Ramos (cell line): ENCODE measurements around the gene TXNRD3.
"Not testable (repeated sequence)": the region's sequence is repeated elsewhere in the genome, so short reads cannot be mapped to it uniquely, and the experiment has no call there.

Source experiments
- in situ Hi-C: fragments of 300-500 bp; cut with MboI; formaldehyde crosslinking; loops from one replicate; pipeline ENCODE4 v1.14.3; 2022; ENCODE audit warnings: low sequenced_read_pairs; ENCODE audit not compliant: unreplicated experiment

TXNRD3 gene

DNA sequence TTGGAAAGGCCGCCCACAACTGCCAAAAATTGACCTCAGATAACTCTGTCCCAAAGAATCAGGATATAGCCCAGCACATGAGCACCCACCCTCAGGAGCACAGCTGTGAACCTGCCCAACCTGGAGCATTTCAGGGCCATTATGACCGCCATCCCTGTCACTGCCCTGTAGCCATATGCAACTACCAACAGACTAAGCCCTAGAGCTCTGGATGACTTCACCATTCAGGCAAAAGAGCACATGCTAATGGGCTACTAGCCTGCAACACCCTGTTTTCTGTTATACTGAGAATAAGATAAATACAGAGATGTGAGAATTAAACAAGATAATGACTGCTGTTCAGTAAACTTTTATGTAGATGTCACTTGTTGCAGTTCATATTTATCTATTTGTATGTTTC lies 45.0 kb downstream of the TXNRD3 start:
- in situ Hi-C loops: no loop called here

DNA sequence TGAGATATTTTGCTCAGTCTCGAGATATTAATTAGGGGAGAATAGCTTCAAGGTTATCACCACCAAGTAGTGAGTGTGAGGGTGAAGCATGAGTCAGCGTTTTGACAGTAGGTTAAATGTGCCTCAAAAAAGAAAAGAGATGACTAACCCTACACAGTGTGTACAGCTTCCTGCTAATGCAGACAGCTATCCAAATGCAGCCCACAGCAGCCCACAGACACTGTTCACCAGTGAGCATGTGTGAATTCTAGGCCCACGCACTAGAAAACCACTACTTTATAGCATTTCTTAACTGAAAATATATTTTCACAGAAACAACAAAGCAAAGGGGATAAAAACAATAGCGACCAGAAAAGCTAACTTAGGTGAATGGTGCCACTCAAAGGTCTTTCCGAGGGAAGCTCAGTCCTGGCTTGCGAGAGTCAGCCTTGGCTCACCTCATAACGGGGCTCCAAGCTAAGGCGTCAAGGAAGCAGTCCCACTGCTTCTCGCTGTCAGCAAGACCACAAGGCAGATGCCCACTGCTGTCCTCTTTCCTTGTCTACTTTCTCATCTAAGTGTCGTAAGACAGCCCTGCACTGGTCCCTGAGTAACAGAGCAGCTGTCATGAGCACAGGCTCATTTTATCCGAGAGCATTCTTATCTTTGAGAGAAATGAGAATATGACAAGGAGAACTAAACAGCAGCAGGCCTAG lies 47.6 kb downstream of the TXNRD3 start:
- in situ Hi-C loops: no loop called here

DNA sequence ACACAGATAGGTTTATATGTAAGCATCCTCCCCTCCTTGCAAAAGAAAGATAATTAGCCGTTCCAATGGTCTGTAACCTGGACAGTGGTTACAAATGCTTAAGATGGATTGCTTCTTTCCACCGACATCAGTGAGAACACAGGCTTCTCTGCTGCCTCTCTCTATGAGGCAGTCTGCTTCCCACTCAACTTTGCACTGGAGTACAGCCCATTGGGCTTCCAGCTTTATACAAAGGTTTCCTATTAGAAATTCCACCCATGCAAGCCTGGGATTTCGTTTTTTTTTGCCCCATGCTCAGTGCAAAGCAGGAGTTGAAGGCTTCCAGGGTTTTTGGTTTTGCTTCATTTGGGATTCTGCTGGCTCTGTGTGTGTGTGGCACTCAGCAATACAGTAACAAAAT lies 48.9 kb downstream of the TXNRD3 start:
- in situ Hi-C loops: no loop called here

DNA sequence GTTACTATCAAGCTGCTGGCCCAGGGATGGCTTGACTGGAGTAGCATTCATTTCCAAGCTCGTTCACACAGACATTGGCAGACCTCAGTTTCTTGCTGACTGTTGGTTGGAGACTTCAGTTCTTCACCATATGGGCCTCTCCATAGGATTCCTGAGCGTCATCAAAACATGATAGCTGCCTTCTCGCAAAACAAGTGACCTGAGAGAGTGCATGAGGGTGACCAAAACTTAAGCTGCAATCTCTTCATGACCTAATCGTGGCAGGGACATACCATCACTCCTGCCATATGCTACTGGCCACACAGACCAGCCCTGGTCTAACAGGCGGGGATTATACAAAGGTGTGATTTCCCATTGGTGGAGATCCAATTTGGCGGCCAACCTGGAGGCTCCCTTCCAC lies 50.2 kb downstream of the TXNRD3 start:
- in situ Hi-C loops: no loop called here

DNA sequence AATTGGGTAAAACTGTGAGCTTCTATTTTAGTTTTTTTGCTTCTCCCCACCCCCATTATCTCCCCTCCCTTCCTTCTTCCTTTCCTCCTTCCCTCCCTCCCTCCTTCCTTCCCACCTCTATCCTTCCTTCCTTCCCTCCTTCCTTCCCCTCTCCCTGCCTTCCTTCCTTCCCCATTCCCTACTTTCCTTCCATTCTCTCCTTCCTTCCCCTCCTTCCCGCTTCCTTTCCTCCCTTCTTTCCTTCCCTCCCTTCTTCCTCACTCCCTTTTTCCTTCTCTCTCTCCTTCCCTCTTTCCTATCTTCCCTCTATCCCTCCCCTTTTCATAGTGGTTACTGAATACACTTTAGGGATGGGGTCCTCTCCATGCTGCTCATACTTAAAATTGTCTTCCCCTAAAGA lies 55.8 kb downstream of the TXNRD3 start:
- in situ Hi-C loops: no loop called here

DNA sequence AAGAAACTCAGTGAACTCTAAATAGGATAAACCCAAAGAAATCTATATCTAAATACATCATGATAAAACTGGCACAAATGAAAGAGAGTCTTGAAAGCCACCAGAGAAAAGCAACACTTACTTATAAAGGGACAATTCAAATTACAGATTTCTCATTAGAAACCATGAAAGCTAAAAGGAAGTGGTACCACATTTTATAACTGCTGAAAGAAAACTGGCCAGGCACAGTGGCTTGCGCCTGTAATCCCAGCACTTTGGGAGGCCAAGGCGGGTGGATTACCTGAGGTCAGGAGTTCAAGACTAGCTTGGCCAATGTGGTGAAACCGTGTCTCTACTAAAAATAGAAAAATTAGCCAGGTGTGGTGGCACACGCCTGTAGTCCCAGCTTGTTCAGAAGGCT lies 59.4 kb downstream of the TXNRD3 start:
- in situ Hi-C loops: not testable (repeated sequence)

DNA sequence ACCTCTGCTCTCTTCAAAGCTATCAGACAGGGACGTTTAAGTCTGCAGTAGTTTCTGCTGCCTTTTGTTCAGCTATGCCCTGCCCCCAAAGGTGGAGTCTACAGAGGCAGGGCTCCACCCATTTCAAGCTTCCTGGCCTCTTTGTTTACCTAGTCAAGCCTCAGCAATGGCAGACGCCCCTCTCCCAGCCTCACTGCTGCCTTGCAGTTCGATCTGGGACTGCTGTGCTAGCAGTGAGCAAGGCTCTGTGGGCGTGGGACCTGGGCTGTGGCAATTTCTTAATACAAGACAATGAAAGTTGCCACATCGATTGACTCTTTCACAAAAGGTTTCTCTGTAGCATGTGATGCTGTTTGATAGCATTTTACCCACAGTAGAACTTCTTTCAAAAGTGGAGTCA lies 63.4 kb downstream of the TXNRD3 start:
- in situ Hi-C loops: not testable (repeated sequence)

DNA sequence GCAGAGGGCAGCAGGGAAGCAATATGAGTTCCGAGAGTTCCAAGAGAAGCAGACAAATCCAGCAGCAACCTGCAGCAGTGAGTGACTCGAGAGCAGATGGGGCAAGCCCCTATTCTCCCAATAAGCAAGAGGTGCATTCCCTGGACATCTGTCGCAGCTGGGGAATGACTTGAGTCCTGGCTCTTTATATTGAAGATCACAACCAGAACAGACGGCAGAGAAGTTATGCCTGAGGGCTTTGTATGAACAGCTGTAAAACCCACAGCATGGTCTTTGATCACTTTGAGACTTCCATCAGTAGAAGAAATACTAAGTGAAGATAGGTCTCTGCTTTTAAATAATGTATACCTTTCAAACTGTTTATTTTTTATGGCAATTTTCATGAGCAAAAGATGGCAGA lies 72.6 kb downstream of the TXNRD3 start:
- in situ Hi-C loops: no loop called here

DNA sequence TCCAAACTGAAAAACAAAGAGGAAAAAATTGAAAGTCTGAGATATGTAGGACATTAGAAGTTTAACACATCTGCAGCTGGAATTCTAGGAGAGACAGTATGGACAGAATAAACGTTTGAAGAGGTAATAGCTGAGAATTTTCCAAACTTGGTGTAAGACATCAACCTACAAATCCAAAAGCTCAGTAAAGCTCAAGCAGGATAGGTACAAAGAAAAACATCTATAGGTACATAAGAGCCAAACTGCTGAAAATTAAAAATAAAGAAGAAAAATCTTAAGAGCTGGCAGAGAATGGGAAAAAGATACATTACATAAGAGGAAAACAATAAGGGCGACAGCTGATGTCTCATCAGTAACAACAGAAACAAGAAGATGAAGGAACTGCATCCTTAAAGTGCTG lies 73.4 kb downstream of the TXNRD3 start:
- in situ Hi-C loops: no loop called here

DNA sequence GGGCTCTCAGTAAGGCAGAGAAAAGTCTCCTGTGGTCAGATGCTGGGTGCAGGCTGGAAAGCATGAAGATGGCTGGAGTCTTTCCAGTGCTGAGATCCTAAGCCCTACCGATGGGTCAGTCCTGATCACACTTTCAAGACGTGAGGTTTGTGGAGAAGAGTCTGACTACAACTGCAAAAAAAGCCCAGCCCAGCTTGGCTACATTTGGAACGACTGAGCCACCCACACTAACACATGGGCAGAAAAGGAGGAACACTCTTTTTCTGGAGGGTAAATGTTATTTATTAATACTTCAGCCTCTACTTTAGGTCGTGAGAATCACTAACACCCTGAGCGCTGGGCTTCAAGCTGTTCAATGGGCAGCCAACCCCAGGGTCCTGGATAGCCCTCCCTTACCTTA lies 74.2 kb downstream of the TXNRD3 start:
- in situ Hi-C loops: no loop called here

DNA sequence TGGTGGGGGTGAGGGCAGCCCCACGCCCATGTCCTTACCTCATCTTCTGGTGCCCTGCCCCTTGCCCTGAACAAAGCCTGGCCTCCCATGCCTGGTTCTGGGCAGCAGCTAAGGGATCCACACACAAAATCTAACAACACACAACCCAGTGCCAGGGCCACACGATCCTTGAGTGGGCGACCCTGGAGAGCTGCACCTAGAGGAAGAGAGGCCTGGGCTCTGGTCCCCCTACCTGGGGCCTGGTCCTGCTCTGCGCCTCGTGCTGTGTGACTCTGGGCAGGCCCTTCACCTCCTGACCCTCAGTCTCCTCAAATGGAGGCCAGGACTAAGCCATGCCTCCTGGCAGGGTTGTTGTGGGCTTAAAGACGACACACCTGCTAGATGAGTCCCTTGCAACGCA lies 76.2 kb downstream of the TXNRD3 start:
- in situ Hi-C loops: no loop called here

DNA sequence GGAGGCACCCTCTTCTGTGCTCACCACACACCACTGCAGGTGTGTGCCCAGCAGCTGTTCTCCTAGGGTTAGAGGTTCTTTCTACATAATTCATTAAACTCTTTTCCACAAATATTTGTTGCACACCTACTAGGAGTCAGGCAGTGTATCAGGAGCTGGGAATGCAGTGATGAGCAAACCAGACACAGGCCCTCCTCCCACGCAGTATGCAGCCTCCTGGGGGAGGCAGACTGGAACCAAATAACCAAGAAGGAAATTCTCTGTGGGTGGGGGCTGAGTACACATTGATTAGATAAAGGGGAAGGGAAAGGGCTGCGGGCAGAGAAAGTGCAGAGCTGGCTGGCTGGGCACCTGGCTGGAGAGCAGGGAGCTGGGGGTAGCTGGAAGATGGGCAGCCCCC lies 77.7 kb downstream of the TXNRD3 start:
- in situ Hi-C loops: no loop called here

DNA sequence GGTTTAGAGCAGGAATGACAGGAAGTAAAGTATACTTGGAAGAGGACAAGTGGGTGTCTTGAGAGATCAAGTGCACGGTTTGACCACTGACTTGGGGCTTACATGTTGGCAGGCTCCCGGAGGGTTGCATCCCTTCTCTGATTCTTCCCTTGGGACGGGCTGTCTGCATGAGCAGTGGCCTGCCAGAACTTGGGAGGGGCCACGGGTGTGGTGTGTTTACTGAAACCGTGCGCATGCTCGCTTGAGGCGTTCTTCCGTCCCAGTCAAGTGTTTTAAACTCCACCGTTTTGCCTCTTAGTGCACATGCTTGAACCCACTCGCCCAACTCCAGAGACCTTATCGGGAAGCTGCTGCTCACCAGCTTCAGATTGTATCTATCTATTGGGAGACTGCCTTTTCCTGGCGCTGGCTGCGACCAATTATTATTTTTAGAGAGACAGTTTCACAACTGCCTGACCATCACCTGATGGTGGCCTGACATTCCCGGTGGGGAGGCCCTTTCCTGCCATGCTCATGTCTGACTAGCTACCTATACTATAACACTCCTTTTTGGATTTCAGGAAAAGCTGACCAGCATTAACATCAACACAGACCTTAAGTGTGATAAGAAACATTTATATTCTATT lies 81.3 kb downstream of the TXNRD3 start:
- in situ Hi-C loops: no loop called here

DNA sequence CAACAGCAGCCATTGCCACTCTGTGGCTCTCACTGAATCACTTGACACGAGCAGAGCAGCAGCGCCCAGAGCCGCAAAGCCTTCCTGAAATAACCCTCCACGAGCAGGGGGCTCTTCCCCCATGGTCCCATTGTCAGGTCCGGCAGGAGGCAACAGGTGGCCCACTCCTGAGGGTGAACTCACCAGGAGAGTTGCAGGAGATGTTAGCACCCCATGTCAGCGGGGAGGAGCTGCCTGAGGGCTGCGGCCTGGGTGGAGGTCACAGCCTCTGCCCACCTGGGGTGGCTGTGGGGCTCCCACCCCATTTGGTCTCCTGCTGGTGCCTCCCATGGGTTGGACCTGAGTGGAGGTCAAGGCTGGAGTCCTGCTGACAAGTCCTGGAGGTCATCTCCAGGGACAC lies 83.8 kb downstream of the TXNRD3 start:
- in situ Hi-C loops: no loop called here

DNA sequence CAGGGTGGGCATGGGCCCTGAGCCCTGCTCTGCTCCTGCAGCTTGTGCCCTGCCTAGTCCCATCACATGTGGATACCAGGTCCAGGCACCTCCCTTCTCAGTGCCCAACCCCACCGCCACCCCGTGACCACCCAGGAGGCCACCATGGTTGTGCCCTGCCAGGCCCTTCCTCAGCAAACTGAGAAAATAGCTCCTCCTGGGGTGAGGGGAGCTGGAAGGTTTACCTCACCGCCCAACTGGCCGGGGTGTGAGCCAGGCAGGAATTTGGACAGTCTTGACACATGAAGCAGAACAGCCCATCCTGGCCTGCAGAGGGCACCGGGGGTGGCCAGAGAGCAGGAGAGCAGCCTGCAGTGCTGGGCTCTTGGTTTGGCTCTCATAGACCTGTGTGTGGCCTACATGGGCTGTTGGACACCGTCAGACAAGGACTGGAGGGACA lies 84.8 kb downstream of the TXNRD3 start:
- in situ Hi-C loops: no loop called here

DNA sequence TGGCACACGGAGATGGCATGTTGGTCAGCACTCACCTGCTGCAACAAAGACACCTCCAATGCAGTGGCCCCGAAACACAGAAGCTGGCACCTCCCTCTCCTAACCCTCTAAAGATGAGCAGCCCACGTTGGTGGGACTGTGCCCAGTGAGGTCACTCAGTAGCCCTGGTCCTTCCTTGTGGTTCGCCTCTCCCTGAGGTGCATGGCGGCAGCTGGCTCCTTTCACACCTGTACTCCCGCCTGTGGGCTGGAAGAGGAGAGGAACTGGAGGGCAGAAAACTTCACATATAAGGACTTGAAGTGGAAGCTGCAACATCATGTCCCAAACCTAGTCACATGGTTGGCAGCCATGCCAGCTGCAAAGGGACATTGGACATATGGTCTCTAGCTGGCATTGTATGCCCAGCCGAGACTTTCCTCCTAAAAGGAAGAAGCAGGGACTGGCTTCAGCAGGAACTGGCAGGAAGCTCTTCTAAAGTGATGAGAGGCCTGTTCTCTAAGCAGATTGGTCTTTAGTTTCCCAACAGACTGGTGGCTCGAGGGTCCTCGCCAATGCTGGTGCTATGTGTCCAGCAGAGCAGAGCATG lies 85.4 kb downstream of the TXNRD3 start:
- in situ Hi-C loops: no loop called here

DNA sequence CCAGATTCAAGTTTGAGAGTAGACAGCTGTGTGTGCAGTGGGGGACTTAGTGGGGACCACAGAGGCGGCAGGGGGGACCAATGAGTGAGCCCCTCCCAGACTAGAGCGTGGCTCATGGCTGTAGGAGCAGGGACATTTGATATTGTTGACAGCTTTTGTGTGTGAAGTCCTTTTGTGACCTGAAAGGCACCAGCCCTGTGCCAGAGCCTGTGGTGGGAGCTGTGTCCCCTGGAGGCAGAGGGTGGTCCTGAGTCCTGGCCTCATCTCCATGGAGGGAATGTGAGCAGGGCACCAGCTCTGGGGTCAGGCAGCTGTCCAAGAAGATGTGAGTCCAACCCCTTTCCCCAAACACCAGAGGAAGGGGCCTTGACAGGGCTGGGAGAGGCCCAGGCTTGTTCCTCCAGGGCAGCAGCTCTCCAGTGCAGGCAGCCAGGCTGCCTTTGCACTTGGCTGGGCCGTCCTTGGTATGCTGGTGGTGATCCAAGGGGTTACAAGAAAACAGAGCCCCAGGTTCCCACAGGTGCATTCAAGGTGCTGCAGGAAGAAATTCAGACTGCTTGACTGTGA lies 86.1 kb downstream of the TXNRD3 start:
- in situ Hi-C loops: no loop called here

DNA sequence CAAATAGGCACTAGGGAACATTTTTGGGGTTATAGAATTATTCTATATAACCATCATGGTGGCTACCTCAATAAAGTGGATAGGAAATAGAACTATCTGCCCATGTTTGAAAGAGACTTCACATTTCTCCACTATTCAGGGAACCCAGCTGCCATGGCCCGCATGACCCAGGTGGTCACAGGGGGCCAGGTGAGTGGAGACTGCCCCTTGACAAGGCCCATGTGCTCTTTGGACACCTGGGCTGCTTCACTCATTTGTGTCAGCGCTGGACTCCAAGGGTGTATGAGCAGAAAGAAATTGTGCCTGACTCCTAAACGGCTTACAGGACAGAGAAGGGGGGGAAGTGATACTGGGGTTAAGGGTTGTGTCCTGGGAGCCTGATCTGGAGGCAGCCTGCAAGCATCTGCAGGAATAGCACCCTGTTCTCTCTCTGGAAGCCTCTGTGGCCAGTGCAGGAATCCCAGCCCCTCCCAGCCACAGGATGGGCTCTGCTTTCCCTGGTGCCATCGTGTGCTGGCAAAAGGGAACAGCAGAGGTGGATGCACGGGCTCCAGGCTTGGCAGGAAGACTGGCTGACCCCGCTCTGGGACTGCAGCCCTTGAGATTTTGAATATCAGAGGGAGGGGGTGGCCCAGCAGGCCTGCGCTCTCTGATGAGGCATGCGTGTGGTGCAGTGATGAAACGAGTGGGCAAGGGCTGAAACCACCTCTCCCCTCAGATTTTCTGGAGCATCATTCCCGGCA lies 87.1 kb downstream of the TXNRD3 start:
- in situ Hi-C loops: no loop called here

DNA sequence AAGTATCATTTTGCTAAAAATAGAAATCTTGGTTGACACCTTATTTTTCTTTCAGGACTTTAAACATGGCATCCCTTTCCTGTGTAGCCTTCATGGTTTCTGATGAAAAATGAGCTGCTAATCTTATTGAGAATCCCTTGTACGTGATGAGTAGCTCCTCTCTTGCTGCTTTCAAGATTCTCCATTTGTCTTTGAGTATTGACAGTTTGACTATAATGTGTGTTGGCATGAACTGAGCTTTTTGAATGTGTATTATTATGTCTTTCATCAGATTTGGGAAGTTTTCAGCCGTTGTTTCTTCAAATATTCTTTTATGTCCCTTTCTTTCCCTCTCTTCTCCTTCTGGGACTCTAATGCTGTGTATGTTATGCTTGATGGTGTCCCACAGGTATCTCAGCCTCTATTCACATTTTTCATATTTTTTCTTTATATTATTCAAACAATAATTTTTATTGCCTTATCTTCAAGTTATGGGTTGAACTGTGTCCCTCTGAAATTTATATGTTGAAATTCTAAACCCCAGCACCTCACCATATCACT lies 92.1 kb downstream of the TXNRD3 start:
- in situ Hi-C loops: no loop called here

DNA sequence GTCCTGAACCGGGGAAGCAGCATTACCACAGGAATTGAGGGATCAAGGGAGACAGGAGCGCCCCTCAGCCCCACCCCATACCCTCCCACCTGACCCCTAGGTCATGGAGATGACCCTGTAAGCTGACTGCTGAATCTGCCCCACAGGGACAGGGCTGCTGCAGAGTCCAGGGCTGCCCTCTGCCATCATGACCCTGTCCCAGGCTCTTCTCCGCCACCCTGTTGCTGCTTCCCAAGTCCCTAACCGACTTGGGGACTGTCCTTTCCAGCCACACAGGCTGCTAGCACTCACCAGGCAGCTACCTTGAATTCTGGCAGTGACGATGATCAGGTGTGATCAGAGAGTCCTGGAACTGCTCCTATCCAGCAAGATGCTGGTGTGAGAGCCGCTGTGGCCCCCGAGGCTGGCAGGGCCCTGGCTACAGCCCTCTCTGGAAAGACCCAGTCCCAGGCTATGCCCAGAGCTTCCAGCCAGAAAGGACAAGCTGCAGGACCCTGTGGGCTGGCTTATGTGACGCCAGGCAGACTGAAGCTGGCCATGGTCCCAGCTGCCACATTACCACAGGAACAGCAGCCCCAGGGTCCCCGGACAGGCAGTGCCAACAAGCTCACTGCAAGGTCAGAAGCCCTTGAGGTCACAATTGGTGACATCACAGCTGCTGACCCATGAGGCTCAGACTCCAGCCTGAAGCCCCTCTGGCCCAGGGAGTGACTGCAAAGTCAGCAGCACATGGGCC lies 96.4 kb downstream of the TXNRD3 start, which contains the start of gene C3orf22:
TSS of gene C3orf22 (minus strand) at position 597 of the 736 bp plus-strand sequence. CDS start 5,542 bp downstream, outside the sequence.
- in situ Hi-C loops: no loop called here
